ELF-1 (cell line): Measurements from ENCODE around the gene TMEM80.

Source experiments
- DNase-seq: peaks from one replicate; pipeline ENCODE4 v3.0.0-alpha.2; 2016; ENCODE audit warnings: low read depth, low spot score

The TMEM80 gene

DNA sequence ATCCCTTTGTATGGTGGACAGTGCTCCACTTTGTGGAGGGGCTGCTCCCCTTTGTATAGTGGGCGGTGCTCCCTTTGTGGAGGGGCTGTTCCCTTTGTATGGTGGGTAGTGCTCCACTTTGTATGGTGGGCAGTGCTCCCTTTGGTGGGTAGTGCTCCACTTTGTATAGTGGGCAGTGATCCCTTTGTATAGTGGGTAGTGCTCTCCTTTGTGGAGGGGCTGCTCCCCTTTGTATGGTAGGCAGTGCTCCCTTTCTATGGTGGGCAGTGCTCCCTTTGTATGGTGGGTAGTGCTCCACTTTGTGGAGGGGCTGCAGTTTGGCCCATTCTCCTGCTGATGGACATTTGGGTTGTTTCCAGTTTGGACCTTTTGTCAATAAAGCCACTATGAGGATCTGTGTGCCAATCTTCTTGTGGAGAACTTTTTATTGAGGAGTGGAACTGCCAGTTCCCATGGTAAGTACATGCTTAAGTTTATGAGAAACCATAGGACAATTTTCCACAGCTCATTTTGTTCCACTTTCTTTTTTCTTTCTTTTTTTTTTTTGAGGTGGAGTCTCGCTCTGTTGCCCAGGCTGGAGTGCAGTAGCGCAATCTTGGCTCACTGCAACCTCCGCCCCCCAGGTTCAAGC, 47.1 kb downstream of the TMEM80 start:
- no peak for DNase-seq

DNA sequence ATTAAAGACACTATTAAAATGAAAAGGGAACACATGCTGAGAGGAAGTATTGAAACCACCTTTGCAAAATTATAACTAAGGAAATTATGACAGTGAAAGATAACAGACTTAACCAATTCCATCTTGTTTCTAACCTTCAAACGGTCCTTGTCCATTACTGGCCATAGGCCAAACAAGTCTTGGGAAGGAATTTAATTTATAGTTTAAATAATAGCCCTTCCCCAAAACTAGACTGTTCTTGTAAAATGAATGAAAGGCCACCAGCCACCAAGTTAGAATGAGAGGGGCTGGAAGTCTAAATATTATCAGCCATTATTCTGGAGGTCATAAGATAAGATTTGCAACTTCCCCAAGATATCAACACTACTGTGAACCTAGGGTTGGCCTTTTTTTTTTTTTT, 49.8 kb downstream of the TMEM80 start:
- no peak for DNase-seq

DNA sequence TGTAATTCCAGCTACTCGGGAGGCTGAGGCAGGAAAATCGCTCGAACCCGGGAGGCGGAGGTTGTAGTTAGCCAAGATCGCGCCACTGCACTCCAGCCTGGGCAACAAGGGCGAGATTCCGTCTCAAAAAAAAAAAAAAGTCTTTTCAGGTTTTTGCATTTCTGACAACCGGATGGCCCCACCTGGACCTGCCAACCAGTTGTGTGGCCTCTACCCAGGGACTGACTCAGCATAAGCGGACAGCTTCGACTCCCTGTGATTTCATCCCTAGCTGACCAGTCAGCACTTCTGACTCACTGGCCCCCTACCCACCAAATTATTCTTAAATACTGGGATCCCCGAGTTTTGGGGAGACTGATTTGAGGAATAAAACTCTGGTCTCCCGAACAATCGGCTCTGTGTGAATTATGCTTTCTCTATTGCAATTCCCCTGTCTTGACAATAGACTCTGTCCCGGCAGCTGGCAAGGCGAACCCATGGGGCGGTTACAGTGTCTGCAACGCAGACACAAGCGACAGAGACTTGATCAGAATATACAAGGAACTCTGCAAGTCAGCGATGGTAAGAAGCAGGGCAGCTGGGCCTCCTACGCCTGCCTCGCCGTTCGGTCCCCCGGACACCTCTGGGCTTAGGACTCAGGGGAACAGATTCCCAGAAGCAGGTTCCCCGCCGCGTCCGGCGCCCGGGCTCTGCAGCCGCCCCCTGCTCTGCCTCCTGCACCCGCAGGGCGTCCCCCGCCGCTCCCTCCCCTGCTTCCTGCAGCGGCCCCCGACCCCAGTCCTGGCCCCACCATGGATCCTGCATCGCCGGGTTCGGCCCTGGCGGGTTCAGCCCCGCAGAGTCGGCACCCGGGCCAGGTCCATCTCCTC, 50.9 kb downstream of the TMEM80 start:
- no peak for DNase-seq

DNA sequence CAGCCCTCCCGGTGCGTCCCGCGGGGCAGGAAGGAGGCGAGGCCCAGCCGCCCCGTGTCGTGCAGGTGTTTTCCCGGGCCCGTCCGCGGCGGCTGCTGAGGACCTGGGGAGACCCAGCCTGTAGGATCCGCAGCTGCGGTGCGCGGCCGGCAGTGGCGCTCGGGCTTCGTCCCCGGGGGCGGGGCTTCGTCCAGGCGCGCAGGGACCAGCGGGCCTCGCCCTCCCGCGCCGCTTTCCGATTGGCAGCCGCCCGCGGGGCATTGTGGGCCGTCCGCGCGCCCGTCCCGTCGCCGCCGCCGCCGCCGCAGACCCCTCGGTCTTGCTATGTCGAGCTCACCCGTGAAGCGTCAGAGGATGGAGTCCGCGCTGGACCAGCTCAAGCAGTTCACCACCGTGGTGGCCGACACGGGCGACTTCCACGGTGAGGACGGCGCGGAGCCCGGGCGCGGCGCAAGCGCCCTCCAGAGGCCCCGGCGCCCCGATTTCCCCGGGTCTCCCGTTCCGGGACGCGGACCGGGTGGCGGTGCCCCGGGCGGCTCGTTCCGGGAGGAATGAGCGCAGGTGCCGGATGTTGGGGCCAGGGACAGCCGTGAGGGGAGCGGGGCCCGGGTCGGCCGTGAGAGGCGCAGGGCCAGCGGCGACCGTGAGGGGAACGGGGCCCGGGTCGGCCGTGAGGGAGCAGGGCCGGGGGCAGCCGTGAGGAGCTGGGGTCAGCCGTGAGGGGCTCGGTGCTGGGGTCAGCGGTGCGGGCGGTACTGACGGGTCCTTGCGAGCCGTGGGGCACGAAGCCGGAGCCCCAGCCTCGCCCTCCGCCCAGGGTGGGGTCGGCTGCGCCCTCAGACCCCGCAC, 51.8 kb downstream of the TMEM80 start, which contains the start of gene TALDO1:
Gene TALDO1, plus strand, starts transcription at position 307 of the 849 bp plus-strand sequence. Its CDS starts 18 bp downstream, at position 325.
- DNase-seq, result peak; percentile 94

DNA sequence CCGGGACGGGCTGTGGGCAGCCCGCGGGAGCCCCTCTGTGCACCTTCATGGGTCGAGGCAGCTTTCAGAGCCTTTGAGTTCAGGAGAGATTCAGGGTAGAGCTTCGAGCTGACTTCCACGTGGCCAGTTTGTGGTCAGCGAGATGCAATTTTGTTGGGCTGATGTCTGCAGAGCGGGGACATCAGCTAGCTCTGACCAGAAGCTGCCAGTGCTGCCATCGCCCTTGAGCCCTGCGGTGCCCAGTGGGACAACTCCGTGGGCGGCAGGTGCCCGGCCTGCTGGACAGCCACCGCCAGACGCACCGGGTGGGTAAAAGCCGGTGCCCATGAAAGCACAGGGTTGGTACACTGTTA, 52.4 kb downstream of the TMEM80 start:
- DNase-seq, result no peak

DNA sequence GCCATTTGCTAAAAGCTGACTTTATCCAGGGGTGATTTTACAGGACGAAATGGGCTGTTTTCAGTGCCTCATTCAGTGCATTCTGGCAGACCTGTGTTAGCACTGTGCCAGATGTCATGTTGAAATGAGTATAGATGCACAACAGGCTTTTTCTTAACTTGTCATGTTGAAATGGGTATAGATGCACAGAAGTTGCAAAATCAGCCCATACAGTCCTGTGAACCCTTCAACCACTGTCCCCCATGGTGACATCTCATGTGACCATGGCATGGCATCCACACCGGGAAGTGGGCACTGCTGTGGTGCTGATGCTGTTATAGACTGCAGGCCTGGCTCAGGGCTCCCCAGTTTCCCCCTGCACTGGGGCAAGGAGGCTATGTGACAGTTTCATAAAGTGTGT, 54.1 kb downstream of the TMEM80 start:
- DNase-seq, result no peak
